CD4-positive, alpha-beta T cell treated with Interleukin-4 for 4 hours (primary cell): ENCODE results near the gene CYGB.
A peak's percentile ranks its signal among the peaks of the same experiment; 100 is the strongest.

Source experiments
- DNase-seq: peaks from one replicate; pipeline ENCODE4 v3.0.0-alpha.2; 2020

Gene CYGB

GRCh38 chr17:76549215-76549518, 11.7 kb upstream of the CYGB start:
- no peak for DNase-seq

GRCh38 chr17:76548378-76549214, 11.1 kb upstream of the CYGB start:
- DNase-seq: no peak

DNA sequence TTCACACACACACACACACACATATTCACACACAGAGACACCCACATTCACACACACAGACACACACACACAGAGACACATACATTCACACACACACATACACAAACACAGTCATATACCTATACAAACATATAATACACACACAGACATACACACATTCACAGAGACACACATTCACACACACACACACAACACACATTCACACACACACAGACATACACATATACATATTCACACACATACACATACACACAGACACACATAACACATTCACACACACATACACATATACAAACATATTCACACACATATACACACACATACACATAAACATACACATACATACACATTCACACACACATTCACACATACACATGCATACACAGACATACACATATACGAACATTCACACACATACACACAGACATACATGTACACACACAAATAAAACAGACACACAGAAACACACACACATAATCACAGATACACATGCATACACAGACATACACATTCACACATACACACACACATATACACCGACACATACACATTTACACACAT, 10.2 kb upstream of the CYGB start:
- no peak for DNase-seq

DNA sequence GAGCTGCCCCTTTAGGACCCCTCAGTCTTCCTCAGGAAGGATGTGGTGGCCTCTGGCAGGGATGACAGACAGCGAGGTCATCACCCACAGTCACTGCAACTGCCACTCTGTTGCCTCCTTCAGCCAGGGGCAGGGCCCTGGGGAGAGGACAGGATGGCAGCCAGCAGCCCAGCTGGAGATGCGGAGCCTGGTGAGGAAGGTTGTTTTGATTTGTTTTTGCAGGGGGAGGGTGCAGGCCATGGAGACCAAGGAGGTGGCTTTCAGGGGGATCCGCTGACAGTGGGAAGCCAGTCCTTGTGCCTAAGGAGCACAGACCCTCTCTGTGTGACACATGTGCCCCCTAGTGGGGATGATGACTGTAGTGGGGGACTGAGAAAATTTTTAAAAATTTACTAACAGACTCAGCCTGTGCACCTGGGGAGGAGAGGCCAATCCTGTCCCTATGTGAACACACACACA, 9.7 kb upstream of the CYGB start:
- DNase-seq: peak; percentile 57

GRCh38 chr17:76546556-76547182, 9.2 kb upstream of the CYGB start:
- no peak for DNase-seq

DNA sequence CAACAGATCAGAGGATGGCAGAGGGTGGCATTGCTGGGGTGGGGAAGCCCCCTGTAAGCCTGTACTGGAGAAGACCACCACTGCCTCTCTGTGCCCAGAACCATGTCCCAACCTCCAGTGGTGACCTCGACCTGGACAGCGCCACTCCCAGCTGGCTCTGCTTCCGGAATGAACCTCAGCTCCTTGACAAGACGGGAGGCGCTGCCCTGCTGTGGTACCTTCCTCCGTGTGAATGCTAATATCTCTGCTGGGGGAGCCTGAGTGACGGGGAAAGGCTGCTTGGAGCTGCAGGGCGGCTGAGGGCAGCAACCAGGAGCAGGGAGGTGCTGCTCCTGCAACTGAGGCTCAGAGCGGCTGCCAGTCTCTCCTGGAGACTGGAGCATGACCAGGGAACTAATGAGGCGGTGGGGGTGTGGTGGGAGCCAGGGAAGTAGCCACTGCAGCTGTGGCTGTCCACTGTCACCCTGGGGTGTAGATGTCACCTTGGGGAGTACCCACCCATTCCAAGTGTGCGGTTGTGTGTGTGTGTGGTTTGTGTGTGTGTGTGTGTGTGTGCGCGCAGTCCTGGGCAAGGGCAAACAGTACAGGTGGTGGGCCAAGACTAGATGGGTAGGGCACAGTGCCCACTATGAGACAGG, 8.5 kb upstream of the CYGB start:
- DNase-seq: no peak

GRCh38 chr17:76544546-76545365, 7.2 kb upstream of the CYGB start:
- no peak for DNase-seq

GRCh38 chr17:76543826-76544545, 6.5 kb upstream of the CYGB start:
- DNase-seq: no peak

GRCh38 chr17:76543482-76543825, 5.9 kb upstream of the CYGB start:
- DNase-seq: no peak

DNA sequence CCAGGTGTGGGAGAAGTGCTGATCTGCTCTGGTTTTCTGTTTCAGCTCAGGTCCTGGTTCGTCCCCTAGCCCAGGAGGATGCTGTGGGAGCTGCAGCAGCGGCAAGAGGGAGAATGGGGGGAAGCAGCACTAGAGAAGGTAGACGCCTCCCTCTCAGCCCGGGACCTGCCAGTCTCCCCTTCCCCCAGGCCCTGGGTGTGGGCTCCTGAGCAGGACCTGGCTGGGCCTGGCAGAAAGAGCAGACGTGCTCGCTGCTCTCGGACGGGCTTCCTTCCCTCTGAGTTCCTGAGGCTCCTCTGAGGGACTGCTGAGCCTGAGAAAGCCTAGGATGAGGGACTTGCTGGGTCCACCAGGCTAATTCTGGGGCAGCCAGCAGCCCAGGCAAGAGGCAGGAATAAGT, 5.5 kb upstream of the CYGB start:
- DNase-seq: no peak

- no peak for DNase-seq
Observed at GRCh38 chr17:76542566-76542971, 5.1 kb upstream of the CYGB start.

GRCh38 chr17:76541739-76542454, 4.4 kb upstream of the CYGB start:
- DNase-seq: no peak

- no peak for DNase-seq
Observed at GRCh38 chr17:76540381-76541300, 3.1 kb upstream of the CYGB start.

DNA sequence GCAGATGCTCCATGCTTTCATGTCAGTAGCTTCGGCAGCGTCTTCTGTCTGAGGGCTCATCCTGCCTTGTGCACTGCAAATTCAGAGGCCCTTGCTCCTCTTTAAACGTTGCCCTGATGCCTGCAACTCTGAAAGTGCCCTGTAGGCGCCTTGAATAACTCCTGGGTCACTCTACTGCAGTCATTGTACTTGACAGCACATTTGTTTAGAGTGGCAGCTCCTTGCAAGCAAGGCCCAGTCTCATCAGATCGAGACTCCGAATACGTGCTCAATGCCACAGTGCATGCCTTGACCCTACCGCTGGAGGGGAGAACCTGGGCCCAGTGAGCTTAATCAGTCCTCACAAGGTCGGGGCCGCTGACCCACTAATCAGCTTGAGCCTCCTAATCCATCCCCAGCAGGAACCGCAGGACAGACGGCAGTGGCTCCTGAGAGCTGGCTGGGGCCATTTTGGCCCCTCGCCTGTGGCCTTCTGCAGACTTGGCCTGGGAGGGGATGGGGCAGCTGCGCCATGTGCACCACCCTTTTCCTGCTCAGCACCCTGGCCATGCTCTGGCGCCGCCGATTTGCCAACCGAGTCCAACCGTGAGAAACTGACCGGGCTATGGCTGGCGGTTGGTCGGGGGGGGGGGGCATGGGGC, 2.2 kb upstream of the CYGB start, which contains the start of gene PRCD:
TSS of gene PRCD (plus strand) at position 414 of the 641 bp plus-strand sequence. CDS start at position 512, 98 bp downstream.
- no peak for DNase-seq

DNA sequence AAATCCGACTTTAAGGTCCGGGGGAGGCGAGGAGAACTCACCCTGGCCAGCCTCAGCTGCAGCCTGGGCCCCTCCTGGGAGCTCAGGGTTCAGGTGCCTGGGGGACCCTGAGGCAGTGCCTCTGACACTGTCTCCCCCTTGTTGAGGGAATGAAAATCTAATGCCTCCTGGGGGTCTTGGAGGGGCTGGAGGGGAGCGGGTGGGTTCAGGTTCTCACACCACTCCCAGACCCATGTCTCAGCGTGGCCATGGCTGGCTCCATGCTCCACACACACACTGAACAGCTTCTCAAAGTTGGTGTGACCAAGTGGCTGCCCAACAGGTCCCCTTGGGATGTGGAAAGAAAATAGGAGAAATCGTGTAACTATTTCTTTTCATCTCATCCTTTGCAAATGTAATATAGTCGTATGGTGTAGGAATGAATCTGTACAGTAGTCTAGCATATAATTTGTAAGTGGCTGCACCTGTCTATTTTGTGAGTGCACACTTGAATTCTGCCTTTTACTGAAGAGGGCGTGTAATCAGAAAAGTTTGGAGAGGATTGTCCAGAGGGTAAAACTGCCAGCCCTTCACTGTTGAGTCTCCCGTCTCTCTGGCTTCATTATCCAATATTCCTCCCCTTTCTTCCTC, 1.5 kb upstream of the CYGB start:
- no peak for DNase-seq

DNA sequence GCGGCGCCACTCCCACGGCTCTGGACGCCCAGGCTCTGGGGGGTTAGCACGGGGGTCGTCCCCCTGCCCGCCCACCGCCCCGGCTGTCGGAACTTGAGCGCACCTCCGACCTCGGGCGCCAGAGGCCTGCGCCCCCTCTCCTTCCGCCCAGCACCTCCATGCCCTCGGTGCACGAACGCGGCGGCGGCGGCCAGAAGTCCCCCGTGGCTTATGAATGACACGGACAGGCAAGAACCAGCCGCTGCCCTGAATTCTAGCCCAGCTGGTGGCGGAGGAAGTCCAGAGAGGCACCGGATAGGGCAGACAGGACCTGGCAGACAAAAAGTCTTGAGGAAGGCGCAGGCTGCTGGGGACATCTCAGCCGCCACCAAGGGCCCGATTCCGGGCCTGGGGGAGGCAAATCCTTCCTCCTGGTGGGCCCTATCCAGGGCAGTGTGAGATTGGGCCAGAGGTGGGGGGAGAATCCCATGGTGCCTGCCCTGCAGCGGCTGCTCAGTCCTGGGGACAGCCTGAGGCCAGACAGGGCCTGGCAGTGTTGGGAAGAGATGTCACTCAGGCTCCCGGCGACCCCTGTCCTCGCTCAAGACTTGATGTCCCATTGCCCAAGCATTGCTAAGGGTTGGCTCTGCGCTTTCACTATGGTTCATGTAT, 897 bp upstream of the CYGB start:
- no peak for DNase-seq

- DNase-seq: no peak
Observed at GRCh38 chr17:76537288-76537577, 276 bp downstream of the CYGB start.

DNA sequence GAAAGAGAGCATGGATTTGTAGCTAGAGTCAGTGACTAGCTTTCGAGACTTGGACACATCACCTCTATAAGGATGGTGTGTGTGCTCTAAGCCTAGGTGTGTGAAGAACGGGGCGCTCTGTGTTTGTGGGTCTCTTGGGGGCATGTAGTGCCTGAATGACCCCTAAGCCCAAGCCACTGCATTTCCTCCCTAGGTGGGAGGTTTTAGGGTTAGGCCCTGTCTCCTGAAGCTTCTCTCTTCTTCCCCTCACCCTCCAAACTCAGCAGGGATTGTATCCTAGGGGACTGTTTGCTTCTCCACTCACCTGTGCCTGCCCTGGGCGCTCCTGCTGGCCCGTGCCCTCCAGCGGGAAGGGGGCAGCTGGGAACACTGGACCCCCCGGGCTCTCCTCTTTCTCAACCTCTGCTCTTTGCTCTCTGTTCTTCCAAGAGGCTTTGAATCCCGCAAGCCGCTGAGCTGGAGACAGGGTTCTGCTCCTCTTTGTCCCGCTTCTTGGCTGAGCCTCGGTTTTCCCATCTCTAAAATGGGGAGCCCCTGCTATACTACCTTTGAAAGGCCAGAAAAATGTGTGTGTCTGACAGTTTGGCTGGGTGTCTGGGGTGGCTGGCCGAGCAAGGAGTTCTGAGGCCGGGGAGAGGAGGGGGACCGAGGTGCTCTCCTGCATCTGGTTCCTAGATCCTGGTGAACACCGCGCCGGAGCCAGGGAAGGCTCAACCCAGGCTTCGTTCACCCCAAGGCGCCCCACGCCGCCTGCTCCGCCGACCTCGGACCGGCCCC, 810 bp downstream of the CYGB start:
- DNase-seq: no peak
